GM19397 (cell line): ENCODE results near the gene GRB10.

Experiments used
- ATAC-seq: cut with Tn5 transposase; IDR thresholded peaks from one replicate; pipeline ENCODE4 v1.9.1; 2021; ENCODE audit warnings: mild to moderate bottlenecking, moderate library complexity; ENCODE audit not compliant: unreplicated experiment

The GRB10 gene

DNA sequence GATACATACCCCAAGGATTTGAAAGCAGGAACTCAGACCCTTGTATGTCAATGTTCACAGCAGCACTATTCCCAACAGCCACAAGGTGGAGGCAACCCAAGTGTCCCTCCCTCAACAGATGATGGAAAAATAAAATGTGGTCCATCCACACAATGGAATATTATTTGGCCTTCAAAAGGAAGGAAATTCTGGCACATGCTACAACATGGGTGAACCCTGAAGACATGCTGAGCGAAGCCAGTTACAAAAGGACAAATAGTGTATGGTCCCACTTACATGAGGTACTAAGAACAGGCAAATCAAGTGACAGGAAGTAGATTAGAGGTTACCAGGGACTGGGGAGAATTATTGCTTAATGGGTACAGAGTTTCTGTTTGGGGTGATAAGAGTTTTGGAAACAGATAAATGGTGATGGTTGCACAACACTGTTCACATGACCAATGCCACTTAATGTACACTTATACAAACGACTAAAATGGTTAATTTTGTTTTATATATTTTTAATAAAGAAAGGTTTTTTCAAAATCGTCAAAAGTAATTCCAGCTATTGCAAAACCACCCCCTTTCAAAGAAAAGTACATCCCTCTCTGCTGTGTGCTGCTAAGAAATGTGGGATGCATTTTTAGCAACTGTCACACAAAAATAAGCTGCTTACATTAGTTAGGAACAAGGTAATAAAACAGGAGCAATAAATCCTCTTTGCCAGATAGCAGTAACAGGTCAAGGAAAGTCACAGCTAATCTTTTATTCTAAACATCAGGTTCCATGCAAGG, 85.7 kb downstream of the GRB10 start:
- ATAC-seq, result no peak

DNA sequence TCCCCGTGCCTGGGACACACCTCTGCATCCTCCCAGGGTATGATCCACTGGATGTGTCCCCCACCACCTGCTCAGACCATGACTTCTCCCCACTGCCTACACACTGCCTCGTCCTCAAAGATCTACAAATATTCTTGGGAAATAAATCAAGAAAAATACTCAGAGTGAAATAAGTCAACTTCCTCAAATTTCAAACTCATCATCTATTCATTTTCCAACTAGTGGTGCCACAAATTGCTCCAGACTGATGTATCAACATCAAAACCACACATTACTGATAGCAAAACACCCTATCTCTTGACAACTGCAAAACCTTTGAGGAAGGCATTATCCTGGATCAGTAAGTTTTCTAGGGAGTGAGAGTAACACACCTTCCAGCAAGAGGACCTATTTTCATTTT, 87.7 kb downstream of the GRB10 start:
- no peak for ATAC-seq

DNA sequence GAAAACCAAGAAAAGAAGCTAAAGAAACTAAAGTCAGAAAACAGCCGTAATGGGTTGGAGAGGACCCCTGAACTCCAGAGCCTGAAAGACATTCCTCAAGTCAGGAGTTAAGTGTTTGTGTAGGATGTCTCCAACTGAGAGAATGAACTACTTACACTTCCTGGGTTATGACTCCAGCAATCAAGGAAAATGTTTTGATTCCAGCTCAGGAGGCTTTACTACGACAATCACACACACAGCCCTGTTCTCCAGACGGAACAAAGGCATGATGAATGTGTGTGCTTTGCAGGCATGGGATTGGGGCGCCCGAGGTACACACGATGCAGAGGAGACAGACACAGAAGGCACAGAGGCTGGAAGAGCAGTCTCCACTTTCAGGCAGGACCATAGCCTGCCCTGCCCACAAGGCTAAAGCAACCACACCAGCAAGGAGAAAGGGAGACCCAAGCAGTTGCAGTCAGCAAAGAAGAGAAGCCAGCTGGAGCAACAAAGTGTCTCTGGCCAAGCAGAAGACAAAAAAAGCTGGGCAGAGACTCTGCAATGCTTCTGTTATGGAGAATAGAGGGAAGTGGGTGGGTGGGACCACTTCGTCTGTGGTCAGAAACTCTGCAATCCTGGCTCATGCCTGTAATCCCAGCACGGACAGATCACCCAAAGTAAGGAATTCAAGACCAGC, 89.1 kb downstream of the GRB10 start:
- ATAC-seq, result no peak

DNA sequence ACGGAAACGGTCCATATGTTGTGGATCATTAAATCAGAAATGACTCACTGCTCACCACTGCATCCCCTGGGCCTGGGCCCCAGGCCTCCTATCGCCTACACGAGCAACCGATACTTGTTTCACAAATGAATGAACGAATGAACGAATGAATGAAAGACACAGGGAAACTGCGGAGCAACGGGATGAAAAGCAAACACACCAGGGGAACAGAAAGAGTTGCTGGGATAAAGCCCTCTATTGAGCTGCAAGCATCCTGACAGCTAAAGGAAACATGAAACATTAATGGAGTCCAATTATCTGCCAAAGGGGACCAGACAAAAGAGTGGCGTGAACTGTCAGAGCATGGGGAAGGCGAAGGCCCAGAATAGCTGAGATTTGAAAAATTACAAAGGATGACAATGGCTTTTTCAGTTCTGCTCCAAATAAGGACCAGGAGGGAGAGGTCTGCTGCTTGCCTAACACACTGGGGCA, 92.1 kb downstream of the GRB10 start:
- ATAC-seq, result no peak

DNA sequence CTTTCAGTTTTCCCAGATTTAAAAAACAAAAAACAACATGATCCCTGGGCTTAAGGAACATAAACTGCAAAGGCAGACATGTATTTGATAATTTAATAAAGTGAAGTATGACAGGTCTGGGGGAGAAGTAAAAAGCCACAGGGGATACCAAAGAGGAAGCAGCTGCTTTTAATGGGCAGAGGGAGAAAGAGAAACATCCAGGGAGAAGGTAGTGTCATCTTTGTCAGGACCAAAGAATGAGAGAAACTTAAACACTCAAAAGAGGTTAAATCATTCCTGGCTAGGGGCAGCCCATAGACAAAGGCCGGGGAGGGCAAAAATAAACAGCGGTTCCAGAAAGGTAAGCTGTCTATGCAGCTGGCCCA, 94.5 kb downstream of the GRB10 start:
- ATAC-seq, result no peak

DNA sequence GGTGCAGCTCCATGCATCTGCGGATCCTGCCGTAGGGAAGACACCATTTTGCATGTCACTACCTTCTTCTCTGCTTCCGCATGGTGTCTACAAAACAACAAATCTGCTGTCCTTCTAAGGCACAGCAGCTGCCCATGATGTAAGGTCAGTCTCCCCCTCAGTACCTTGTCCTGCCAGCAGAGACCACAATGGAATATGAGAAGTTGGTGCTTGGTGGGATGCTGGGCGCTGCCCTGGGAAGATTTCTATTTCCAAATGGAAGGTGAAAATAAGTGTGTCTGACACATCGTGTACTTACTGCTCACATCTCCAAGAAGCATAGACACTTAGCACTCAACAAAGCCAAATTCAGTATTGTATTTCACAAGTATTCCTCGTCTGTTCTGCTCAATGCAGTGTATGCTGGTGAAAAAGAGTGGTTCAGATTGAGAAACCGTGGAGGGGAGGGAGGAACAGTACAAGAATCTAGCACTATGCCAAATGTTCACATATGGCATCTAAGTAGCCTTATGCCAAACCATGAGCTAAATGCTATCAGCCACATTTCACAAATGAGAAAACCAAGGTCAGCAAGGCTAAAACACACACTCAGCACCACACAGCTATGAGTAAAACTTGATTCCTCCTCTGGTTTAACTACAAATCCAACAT, 95.0 kb downstream of the GRB10 start:
- ATAC-seq, result no peak

DNA sequence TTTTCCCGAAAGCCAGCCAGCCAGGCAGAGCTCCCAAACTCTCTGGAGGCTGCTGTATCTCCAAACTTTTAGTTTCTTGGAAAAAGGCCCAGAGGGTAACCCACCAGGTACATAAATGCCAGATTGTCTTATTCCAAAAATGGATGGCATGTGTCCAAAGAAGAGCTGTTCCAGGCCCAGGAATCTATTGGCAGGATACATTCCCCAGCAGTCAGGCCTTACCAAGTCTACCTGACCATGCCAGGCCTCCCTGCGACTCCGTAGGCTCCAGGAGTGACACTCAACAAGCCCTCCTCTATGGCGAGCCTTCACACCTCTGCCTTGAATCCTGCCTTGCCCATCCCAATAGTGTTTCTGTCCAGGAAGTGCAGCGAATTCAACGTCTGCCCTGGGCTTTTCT, 95.6 kb downstream of the GRB10 start:
- no peak for ATAC-seq

DNA sequence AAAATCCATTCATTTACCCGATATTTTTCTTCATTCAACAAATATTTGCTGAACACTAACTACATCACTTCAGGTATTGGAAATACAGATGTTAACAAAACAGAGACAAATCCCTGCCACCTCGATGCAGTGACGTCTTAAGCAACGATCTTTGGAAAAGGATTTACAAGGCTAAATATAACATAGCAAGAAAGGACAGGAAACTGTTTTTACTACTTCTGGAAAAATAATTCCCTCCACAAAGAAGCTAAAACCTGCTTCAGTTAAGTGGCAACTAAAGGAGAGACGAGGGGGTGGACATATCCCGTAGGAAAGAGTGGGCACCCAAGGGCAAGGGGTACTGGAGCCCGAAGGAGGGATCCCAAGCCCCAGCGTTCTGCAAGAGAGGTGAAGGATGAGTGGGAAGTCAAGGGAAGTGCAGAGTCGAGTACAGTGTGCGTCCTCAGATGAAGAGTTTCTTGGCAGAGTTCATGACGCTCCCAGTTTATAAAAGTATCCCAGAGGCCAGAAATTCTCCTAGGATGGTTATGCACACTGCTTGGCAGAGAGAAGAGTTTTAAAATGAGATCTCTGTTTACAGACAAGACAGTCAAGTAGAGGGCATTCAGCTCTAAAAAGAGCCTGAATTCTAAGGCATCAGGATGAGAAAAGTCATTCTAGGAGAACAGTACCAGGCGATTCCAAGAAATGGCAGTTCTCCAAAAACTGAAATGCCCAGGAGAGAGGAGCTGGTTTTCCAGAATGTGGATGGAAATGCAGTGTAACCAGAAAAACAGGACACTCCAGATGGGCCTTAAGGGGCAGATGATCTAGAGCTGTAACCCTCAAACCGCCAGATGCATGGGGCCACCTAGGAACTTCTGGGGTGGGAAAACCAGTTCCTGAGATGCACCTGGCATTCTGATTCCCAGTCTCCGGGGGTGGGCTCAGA, 97.3 kb downstream of the GRB10 start:
- no peak for ATAC-seq

DNA sequence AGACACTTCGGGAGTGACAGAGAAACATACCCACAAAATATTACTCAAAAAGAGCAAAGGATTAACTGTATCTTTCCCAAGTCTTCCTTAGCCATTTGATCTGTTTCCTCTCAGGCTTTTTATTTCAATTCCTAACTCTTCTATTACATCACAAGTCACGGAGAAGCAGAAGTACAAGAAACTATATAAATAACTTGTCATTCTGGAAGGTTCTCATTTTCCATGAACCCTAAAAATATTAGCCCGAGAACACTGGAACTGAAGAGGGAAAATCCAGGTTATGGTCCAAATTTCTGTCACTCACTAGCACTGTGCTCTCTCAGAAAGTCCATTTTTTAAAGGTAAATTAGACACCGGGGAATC, 98.0 kb downstream of the GRB10 start:
- no peak for ATAC-seq

DNA sequence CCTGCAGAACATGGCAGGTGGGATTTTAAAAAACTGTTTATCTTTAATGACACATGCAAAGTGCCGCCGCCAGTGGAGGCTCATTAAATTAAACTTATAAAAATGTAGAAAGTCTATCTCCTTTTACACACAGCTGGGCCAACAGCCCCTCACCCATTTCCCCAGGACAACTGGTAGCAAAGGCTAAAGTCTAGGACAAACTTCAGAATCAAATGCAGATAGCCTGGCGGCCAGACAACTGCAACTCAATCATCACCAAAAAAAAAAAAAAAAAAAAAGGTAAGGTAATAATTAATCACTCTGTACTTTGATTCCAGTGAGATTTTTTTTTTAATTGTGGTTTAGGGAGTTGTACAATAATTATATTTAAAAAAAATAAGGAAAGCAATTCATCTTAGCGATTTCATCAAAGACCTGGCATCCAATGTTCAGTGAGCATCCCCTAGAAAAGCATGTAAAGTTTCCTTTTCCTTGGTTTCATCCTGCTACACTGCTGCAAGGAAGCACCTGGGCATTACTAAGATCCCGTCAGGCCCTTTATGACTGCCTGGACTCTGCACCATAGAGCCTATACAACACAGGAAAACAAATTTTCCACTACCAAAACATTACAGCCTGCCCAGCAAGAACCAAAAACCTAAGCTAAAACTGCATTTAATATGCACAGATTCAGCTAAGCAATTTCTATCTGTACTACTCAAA, 98.5 kb downstream of the GRB10 start:
- ATAC-seq, result no peak

DNA sequence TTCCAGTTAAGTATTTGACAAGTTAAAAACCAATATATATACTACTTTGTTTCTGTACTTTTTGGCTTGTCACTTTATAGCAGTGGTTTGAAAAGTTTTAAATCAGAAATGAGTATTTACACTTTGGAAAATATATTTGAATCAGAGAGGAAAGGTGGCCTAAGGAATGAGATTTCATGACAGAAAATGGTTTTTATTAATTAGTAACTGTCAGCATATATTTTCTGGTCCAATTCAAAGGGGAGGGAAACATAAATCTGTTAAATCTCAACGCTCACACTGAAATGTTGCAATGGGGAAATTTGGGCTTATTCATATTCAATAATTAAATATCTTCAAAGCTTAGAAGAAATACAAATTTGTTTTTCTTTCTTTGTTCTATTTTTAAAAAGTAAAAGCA, 100.1 kb downstream of the GRB10 start:
- ATAC-seq, result no peak

DNA sequence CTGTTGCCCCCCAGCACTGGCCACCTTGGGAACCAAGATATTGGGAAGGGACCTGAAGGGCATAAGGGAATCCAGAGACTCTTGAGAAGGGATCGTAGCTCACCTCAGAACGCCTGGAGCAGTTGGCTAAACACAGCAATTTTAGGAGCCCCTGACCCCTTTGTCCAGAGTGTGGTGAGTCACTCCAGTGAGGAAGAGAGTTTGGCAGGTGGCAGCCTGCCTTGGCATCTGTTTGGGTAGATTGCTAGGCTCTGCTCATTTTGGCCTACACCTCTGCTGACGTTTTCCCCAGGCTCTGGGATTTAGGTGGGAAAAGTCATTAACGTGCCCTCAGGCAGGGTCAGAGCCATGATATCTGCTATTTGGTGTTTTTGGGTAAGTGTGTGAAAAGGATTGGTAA, 100.6 kb downstream of the GRB10 start:
- no peak for ATAC-seq

DNA sequence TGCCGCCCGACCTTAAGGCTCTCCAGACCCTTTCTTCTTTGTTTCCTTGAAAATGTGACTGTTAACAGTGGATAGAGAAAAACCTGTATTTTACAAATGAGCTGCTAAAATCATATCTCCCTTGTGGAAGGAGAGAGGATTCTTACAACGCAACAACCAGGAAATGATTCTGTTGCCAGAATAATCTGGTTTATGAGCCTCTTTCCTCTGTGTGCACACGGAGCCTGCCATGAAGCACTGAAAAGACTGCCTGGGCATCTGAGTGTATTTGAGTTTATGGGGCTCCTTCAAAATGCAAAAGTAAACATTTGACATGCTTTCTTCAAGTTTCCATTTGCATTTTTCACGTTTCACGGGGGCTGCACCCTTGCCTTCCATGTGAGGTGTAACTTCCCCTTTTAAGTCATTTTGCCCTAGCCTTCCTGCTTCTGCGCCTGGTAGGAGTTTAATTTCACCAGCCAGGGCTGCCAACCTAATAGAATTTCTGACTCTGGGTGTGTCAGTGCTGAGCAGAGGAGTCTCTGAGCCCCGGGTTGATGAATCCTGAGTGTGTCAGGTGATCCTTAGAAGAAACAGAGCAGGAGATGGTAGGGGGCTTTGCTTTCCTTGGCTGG, 101.2 kb downstream of the GRB10 start:
- no peak for ATAC-seq

DNA sequence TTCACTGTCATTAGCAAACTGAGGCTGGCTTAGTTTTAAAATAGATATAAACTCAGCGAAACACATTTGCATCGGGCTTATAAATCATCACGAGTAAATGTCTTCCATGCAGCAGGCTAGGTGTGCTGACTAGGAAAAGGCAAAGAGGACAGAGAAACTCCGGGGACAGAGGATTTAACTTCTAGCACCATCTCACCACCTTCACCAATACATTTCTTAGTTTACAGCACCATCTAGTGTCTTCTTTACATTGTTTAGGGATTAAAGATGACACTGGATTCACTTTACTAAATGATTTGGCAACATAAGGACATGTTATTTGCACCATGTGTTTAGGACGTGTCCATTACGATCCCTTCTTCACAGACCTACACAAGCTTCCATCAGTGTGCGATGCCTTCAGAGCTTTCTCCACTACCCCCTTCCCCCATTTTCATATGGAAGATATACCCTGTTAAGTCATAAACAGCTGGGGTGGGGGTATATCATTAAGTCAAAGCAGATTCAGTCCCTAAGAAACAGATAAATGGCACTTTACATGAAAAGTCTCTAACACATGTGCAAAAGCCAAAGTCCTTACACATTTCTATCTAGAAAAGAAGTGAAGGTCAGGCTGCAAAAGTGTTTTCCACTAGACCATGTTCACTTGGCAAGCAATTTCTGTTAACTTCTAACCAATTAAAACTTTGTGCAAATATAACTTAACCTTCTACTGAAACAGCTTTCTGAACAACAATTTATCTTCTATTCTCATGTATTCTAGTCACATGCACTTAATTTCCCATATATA, 103.3 kb downstream of the GRB10 start:
- ATAC-seq, result no peak

DNA sequence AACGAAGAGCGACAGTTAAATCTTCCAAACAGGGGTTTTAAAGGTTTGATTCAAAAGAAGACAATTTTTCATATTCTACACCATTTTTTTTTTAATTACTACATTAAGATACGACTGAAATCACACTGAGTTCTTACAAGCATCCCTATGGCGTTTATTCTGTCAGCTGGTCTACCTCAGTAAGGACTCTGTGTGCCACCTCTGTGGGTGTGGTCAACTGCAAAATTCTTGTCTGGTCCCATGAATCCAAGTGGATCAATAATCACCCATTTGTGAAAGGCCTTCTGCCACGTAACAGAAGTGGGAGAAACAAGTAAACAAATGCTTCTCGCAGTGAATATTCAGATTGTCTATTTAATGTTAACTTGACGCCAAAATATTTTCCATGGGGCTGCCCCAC, 104.1 kb downstream of the GRB10 start:
- no peak for ATAC-seq

DNA sequence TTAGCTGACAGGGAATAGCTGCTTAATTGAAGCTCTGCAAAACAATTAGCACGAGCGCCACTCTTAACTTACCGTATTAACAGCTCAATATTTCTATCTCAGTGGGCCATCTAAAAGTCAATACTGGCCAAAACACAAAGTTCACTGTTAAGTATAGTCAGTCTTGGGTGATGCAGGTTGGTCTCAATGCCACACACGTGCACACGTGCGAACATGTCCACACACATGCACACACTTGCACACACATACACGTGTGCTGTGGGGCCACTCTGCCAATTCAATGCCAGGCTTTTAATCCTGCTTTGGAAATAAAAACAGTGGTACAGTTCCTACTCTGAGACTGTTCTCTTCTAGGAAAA, 105.1 kb downstream of the GRB10 start:
- ATAC-seq, result no peak

DNA sequence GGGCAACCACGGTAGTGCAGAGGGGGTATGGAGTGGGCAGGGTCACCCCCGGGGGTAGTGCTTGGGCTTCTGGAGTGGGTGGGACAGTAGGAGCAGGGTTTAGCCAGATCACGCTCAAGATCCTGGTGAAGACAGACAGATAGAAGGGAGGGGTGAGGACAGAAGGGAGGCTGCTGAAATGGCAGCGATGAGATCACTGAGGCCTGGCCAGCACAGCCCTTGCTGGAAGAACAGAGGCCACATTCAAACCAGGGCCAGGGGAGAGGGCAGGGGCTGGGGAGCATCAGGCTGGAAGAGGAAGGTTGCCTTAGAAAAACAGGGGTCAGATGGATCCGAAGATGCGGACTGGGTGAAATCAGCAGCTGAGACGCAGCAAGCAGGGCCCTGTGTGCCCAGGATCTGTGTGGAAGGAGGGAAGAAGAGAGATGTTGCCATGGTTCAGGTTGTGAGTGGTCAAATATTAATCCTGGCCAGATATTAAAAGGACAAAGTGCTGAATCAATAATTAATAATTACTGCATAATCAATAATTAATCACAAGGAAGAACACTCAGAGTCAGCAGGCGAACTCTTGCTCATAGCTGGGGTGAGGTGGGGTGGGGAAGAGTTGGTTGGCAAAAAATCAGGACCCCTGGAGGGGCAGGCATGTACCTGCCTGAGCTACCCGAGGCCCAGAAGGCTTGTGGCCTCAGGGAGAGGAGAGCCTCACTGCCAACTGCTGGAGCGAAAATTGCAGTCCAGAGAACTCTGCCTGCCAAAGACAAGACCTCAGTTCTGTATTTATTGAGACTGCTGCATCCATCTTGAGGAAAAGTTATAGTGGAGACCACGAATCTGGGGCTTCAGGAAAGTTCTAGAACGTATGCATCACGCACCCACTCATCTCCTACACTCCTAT, 105.7 kb downstream of the GRB10 start:
- ATAC-seq, result no peak

DNA sequence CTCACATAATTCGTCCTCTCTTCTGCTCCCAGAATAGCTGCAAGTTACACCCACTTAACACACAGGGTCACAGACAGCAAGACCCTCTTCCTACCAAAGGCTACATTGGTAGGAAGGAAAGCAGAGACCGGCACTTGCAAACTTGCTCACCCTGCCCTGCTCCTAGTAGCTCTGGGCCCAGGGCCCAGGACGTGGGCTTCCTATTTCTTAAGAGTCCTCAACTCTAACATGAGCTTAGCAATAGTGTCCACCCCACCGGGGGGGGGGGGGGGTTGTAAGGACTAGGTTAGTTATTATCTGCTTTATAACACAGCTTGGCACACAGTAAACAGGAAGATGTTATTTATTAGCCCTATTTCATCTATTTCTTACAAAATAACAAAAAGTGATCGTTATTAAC, 106.6 kb downstream of the GRB10 start:
- ATAC-seq, result no peak
